ENCODE results near the gene GALNT9.
"Not testable (repeated sequence)": the region's sequence is repeated elsewhere in the genome, so short reads cannot be mapped to it uniquely, and the experiment has no call there.

GALNT9 gene

GRCh38 chr12:132329036-132329719, at the start of gene GALNT9:
Gene GALNT9, minus strand, starts transcription at chr12:132329589. Its CDS starts 386 bp downstream, at chr12:132329203.
- no peak for DNase-seq

- DNase-seq, result not testable (repeated sequence)
Observed at GRCh38 chr12:132379057-132379456, 49.7 kb upstream of the GALNT9 start.

GRCh38 chr12:132377147-132377546, 47.8 kb upstream of the GALNT9 start:
- DNase-seq, result no peak

- DNase-seq, result no peak
Observed at GRCh38 chr12:132376464-132376830, 47.1 kb upstream of the GALNT9 start.

- DNase-seq, result no peak
Observed at GRCh38 chr12:132375747-132376463, 46.5 kb upstream of the GALNT9 start.

- DNase-seq, result no peak
Observed at GRCh38 chr12:132374612-132375445, 45.4 kb upstream of the GALNT9 start.

GRCh38 chr12:132373901-132374611, 44.7 kb upstream of the GALNT9 start:
- DNase-seq, result no peak

GRCh38 chr12:132367852-132368251, 38.5 kb upstream of the GALNT9 start:
- no peak for DNase-seq

GRCh38 chr12:132367071-132367851, 37.9 kb upstream of the GALNT9 start:
- DNase-seq, result no peak

GRCh38 chr12:132366341-132366861, 37.0 kb upstream of the GALNT9 start:
- no peak for DNase-seq

GRCh38 chr12:132365226-132365625, 35.8 kb upstream of the GALNT9 start:
- no peak for DNase-seq

GRCh38 chr12:132364348-132364902, 35.0 kb upstream of the GALNT9 start:
- no peak for DNase-seq

GRCh38 chr12:132363661-132364347, 34.4 kb upstream of the GALNT9 start:
- DNase-seq, result no peak

GRCh38 chr12:132362996-132363660, 33.7 kb upstream of the GALNT9 start:
- no peak for DNase-seq

- DNase-seq, result no peak
Observed at GRCh38 chr12:132360906-132361777, 31.8 kb upstream of the GALNT9 start.

GRCh38 chr12:132360410-132360809, 31.0 kb upstream of the GALNT9 start:
- no peak for DNase-seq

- DNase-seq, result no peak
Observed at GRCh38 chr12:132359971-132360370, 30.6 kb upstream of the GALNT9 start.

- no peak for DNase-seq
Observed at GRCh38 chr12:132359551-132359950, 30.2 kb upstream of the GALNT9 start.
